ENCODE results near the gene PPP1R1C. TPM values are rescaled to one million over a fixed set of nuclear protein-coding genes. Genes with fewer than 3 reads are reported as not detected.

PPP1R1C gene
- total RNA-seq, 1 donor from 2014 or later, result 0.52 TPM

DNA sequence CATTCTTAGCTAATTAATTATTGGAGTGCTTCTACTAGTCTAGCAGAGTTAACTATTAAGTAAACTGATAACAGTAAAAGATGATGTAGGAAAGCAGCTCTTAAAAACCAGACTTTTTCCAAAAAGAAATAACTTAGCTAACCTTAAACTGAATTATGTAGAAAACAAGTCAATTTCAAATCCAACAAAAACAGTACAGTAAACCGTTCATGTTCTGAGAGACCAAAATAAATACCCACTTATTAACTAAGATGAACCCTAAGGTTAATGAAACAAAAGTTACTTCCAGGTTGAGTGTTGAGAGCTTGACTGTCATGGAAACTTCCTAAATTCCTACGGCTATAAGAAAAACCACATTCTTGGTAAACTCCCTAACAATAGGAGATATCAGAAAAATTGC is 181.2 kb downstream of the PPP1R1C start:
- Mint-ChIP-seq H3K9me3 (ENCODE audit: low read depth) (no peaks in the 10 kb centered on the region), H3K4me1 (ENCODE audit: low read depth) (peaks cover 3% of the 10 kb centered on the region), H3K27ac (ENCODE audit: unreplicated experiment) (no peak overlapping the region), H3K27me3 (ENCODE audit: low read depth) (no peaks in the 10 kb centered on the region), H3K36me3 (ENCODE audit: low read depth) (no peaks in the 10 kb centered on the region), H3K4me3 (ENCODE audit: unreplicated experiment) (no peak overlapping the region)
- no peak for DNase-seq (ENCODE audit: low spot score)
- TF ChIP-seq, protein P1, sequence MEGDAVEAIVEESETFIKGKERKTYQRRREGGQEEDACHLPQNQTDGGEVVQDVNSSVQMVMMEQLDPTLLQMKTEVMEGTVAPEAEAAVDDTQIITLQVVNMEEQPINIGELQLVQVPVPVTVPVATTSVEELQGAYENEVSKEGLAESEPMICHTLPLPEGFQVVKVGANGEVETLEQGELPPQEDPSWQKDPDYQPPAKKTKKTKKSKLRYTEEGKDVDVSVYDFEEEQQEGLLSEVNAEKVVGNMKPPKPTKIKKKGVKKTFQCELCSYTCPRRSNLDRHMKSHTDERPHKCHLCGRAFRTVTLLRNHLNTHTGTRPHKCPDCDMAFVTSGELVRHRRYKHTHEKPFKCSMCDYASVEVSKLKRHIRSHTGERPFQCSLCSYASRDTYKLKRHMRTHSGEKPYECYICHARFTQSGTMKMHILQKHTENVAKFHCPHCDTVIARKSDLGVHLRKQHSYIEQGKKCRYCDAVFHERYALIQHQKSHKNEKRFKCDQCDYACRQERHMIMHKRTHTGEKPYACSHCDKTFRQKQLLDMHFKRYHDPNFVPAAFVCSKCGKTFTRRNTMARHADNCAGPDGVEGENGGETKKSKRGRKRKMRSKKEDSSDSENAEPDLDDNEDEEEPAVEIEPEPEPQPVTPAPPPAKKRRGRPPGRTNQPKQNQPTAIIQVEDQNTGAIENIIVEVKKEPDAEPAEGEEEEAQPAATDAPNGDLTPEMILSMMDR (IDR thresholded peaks at IDR 0.05), result no peak

Other genes with a start within 250 kb of the PPP1R1C start
- 64.6 to 75.0 TPM (median 69.0 TPM) in 3 replicates for gene ITPRID2, start 94.1 kb upstream of the PPP1R1C start, total RNA-seq